ENCODE measurements around the gene STX11.

DNA sequence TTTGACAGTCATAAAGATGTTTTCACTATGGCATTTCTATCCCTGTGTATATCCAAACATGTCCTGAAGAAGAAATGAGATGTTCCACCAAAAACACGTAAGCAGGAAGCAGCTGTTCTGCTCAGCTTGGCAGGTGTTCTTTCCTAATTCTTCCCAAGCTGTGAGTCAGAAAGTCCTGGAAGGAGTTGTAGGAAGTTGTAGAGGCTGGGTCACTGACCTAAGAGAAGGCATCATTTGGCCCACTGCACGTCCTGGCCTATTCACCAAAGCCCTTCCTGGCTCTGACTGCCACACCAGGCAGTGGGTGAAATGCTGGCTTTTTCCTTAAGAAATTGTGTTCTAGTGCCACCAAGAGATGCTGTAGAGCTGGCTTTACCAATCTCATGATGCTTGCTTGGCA is 40.3 kb downstream of the STX11 start:
- TF ChIP-seq CTCF (IDR thresholded peaks at IDR 0.05) (no peak), EP300 (IDR thresholded peaks at IDR 0.05) (peak in 1 of 4 donors; percentile 36), POLR2A (IDR thresholded peaks at IDR 0.05) (no peak), POLR2AphosphoS5 (IDR thresholded peaks at IDR 0.05) (peak; percentile 21 to 74 (median 52))
